HG03457 (cell line): ENCODE results near the gene PTCH2.
"Not testable (repeated sequence)": the region's sequence is repeated elsewhere in the genome, so short reads cannot be mapped to it uniquely, and the experiment has no call there.

ENCODE experiments used
- ATAC-seq: cut with Tn5 transposase; IDR thresholded peaks from one replicate; pipeline ENCODE4 v1.9.1; 2021; ENCODE audit warnings: moderate number of reproducible peaks; ENCODE audit not compliant: unreplicated experiment

The PTCH2 gene

DNA sequence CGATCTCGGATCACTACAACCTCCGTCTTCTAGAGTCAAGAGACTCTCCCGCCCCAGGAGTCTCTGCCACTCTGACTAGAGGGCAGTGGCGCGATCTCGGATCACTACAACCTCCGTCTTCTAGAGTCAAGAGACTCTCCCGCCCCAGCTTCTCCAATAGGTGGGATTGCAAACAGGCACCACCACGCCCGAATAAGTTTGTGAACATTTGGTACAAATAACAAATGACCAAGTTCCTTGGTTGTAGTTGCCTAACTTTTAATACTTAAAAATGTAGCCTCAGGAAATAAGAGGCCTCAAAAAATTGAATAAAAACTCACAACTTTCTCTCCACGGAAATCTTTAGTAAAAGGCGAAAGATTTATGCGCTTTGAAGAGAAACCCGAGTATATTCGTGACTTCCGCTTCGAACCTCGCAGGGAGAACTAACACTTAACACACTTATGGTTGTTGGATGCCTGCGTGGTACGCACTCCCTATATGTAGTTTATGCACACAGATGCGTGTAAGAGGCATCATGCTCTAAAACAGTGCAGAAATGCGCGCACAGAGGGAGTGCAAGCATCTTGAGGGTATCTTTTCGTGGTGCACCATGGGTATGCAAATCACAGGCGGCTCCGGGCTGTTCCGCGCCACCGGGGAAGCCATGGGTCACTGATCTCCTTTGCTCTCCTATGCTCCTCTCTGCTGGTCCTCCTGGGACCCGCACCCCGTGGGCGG, 23.3 kb downstream of the PTCH2 start:
- ATAC-seq = peak; percentile 78

DNA sequence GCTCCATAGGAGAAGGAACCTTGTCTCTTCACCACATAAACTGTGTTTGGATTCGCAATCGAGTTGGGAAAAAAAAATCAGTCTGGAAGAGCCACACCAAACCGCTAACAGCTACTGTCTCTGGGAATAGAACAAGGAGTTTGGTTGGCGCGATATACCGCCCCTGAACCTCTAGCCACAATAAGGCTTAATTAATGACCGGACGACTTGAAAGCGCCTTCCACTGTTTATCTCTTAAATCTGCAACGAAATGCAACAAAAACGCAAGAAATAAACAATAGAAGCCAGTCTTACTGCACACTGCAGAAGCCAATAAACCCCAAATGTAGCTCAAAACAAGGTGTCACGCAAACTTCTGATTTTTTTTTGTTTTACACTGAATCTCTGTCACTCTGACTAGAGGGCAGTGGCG, 23.9 kb downstream of the PTCH2 start:
- ATAC-seq = peak; percentile 18

DNA sequence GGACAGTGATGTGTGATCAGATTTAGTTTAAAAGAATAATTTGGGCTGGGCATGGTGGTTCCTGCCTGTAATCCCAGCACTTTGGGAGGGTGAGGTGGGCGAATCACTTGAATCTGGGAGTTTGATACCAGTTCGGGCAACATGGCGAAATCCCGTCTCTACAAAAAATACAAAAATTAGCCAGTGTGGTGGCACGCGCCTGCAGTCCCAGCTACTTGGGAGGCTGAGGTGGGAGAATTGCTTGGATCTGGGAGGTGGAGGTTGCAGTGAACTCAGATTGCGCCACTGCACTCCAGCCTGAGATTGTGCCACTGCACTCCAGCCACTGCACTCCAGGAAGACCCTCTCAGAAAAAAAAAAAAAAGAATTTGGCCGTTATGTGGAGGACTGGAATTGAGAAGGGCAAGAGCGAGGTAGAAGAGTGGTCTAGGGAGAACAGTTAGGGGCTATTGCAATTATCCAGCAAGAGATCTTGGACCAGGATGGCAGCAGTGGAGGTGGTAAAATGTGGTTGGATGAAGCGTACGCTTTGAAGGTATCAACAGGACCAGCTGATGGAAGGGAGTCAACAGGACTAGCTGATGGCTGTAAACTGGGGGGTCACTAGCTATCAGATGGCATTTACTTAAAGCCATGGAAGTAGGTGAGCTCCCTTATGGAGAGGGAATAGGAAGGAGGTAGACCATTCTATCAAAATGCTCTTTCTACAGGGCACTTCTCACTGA, 25.1 kb downstream of the PTCH2 start:
- ATAC-seq = no peak

DNA sequence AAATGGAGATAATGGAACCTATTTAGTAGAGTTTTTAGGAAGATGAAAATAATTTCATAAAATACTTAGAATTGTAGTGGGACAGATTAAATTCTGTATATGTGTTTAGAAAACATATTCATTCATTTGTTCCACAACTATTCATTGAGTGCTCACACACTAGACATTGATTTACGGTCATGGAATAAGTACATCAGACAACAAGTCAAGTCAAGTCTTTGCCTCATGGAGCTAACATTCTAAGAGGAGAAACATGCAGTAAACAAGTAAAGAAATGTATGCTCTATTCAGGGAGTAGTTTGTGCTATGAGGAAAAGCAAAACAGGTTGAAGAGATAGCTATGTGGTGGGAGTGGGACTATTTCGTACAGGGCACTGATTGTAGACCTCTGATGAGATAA, 25.7 kb downstream of the PTCH2 start:
- ATAC-seq = no peak

DNA sequence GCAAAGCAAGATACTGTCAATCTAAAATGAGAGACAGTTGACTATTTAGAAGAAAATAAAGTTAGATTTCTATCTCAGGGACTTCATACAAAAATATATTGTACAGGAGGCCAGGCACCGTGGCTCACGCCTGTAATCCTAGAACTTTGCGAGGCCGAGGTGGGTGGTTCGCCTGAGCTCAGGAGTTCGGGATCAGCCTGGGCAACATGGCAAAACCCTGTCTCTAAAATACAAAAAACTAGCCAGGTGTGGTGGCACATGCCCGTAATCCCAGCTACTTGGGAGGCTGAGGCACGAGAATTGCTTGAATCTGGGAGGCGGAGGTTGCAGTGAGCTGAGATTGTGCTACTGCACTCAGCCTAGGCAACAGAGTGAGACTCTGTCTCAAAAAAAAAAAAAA, 27.1 kb downstream of the PTCH2 start:
- not testable (repeated sequence) for ATAC-seq

DNA sequence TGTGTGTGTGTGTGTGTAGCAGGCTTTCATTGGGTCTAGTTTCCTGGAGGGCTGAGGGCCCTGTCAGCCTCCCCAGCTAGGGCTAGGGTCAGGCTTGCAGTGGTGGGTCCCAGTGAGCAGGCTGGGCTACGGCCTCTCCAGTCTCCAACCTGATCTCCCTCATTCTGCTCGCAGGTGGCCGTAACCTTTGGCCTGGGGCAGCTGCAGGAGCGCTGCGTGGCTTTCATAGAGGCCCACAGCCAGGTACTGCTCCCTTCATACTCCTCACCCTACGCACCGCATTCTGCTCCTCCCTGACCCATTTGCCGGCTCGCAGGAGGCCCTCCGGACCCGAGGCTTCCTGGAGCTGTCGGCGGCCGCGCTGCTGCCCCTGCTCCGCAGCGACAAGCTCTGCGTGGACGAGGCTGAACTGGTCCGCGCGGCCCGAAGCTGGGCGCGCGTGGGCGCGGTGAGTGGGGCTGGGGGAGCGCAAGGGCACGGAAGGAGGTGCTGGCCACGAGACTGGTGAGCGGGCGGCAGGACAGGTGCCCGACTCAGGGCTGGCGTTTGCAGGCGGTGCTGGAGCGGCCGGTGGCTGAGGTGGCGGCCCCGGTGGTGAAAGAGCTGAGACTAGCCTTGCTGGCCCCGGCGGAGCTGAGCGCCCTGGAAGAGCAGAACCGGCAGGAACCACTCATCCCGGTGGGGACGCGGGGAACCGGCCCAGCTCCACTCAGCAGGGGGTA, 30.1 kb downstream of the PTCH2 start:
- ATAC-seq = no peak

DNA sequence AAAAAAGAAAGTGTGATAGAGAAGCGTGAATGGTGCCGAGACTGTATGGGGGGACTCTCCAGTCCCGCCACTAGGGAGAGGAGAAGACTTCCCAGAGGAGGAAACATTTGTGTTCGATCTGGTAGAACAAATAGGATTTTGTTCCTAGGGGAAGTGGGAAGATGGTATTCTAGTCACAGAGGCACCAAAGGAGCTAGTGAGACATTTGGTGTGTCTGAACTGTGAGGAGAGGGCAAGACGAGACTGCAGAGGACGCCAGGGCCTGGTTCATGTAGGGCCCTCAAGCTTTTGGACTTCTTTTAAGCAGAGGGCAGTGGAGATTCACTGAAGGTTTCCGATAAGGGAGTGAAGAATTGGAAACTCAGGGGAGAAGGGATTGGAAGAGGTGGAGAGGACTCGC, 31.8 kb downstream of the PTCH2 start:
- no peak for ATAC-seq

DNA sequence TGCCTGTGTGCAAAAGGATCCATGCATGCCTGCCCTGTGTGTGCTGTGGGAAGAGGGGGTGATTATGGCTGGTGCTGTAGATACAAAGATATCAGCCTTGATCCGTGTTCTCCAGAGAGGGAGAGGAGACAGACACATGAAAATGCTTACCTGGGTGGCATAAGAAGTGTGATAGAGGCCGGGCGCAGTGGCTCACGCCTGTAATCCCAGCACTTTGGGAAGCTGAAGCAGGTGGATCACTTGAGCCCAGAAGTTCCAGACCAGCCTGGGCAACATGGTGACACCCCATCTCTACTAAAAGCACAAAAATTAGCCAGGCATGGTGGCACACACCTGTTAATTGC, 32.3 kb downstream of the PTCH2 start:
- ATAC-seq = not testable (repeated sequence)

DNA sequence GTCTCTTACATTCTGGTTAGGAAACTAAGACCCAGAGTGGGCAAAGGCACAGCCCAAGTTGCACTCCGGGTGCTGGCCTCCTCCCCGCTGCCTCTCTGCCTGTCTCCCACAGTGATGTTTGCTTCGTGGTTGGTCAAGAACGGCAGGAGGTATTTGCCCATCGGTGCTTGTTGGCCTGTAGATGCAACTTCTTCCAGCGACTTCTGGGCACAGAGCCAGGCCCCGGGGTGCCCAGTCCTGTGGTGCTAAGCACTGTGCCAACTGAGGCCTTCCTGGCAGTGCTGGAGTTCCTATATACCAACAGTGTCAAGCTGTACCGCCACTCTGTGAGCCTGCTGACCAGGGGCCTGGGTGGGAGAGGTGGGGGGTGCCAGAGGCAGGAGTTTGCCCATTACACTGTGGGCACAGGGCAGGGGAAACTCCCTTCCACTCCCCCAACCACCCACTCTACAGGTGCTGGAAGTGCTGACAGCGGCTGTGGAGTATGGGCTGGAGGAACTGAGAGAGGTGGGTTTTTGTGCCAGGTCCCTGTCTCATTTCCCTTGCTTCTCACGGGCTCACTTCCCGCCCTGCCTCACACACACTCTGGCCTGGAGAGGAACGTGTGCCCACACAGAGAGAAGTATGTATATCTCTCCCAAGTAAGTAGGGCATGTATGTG, 32.8 kb downstream of the PTCH2 start:
- no peak for ATAC-seq

DNA sequence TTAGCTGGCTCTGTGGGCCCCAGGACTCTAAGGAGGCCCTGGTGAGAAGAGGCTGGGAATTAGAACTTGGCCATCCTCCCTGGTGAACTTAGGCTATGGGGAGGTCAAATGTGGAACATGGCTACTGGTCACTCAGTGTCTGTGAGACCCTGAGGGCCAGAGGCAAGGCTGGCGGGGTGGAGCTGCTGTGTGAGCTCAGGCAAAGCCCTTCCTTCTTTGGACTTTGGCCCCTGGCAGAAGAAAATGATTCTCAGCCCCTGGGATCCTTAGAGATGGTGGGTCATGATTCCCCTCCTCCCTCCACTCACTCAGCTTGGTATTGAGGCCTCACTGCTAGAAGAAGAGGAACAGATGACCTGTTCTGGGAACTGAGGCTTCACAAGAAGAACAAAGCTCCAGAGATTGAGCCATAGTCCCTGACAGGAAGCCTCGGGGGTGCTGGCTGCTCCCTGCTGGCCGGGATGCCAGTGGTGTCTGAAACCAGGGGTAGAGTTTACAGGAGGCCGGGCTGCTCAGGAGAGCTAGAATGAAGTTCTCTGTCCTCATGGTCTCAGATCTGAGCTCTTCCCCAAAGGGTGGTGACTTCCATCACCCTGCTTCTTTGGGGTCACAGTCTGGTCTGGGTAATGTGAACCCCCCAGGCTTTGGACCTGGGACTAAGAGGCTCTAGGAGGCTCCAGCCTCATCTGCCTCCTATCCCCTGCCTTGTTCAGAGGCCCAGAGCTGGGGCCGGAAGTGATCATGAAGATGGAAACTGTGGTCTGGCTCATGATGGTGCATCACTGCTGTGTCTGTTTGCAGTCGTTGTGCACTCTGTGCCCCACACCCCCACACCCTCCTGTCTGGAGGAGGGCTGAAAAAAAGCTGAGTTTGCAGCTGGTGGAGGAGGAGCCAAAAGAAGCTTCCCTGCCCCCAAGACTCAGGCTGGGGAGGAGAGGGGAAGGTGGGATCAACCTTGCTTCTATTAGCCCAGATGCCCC, 33.8 kb downstream of the PTCH2 start:
- ATAC-seq = no peak

DNA sequence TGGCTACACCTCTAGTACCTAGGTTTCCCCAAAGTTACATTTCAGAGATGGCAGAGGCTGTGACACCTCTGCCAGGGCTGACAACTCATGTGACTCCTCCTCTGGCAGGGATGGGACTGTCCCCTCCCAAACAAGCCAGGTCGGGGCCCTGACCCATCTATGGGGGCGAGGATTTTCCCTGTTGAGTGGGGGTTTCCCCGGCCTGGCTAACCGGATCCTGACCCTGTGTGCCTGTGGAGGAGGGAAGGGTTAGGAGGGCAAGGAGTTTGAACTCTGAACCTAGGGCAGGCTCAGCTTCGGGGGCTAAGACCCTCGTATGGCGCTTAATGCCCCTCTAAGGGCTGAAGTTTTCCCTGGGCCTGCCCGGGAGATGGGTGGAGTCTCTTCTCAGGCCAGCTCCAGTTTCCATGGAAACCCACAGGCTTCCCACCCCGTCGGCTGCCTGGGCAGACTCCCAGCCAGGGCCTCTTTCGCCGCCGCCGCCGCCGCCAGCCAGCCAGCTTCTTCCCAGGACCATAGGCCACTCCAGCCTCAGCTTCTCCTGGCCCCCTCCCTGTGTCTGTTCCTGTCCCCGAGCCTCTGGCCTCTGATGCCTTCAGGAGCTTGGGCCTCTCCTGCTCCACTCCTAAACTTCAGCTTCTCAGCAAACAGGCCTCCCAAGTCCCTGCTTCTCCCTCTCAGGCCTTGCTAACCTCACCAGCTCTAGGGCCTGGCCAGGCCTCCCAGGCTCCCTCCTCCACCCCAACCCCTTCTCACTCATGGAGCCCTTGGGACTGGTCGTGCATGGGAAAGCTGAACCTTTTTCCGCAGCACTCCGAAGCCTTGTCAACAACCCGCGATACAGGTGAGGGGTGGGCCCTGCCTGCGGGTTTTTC, 34.8 kb downstream of the PTCH2 start, which contains the start of gene BTBD19:
Gene BTBD19 (plus strand): TSS at position 461 of the 875 bp plus-strand sequence. CDS start 298 bp downstream, at position 759.
- ATAC-seq = no peak

DNA sequence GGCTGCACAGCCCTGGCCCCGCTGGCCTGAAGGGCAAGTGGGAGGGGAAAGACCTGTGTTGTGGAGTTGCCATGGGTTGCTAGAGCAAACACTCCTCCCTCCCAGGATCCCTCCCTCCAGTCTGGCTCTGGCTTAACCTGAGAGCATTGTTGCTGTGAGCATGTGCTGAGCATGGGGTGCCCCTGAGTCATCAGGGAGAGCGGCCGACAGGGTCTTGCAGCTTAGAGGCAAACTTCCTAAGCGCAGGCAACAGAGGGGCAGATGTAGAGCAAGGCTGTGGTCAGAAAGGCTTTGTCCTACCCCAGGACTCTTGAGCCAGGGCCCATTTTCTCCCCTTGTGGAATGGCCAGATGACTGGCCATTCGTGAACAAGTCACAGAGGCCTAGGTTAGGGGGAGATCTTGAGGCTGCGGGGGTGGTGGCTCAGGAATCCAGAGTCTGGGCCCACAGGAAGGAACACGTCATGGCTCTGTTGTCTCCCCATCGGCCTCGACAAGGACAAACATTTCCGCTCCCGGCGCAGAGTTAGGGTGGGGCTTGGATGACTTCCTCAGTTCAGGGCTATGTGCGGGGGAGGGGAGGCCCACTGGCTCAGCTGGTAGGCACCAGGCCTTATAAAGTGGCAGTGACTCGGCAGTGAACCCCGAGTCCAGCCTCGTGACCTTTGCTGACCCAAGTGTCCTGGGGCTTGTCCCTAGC, 35.5 kb downstream of the PTCH2 start:
- no peak for ATAC-seq

DNA sequence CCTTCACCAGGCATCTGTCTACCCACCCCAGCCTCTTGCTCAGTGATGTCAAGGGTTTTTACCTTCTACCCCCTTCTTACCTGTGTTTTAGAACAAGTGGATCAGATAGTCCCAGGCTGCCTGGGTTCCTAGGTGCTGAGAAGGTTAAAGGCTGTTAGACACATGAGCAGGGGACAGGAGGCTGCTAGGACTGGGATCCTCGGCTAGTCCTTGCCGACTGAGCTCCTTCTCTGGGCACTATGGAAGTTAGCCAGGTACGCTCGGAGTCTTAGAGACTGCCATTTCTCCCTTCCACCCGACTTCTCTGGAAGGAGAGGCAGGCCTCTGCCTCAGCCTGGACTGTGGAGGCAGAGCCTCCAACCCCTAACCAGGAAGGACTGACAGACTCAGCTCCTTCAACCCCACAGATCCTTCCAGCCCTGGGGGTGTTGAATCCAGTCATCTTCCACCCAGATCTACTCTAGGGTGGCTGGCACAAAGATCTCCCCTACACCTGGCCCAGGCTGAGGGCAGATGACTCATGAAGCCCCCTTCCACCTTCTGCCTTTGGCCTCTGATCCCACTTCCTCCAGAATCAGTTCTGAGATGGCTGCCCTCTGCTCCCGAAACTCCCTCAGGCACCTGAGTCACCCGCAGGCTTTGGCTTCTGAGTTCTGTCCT, 36.2 kb downstream of the PTCH2 start, which contains the start of gene DYNLT4:
Gene DYNLT4 (minus strand): TSS at position 648 of the 660 bp plus-strand sequence. CDS start 683 bp downstream, outside the sequence.
- no peak for ATAC-seq

DNA sequence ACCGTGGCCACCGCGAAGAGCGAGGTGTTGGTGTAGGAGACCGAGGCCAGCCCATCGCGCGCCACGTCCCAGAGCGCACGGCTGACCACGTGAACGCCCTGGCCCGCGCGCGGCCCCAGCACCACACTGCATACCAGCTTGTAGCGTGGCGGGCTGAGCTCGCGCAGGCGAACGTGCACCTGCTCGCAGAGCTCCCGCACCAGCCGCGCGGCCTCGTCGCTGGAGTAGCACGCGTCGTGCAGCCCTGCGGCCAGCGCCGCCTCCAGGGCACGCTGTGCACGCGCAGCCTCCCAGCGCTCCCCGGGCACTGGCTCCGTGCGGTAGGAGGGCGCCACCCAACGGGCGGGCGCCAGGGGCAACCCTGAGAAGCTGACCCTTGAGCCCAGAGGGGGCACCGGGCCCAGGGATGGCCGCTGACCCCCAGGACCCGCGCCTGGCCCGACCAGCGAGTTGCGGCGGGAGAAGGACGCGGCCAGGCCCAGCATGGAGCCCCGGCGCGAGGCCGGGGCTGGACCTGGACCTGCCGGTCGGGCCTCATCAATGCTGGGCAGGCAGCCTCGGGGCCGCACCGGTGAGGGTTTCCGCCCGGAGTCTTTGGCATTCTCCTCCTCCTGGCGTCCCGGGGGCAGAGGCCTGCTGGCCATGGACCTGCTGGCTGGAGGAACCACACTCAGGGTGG, 36.9 kb downstream of the PTCH2 start:
- no peak for ATAC-seq

DNA sequence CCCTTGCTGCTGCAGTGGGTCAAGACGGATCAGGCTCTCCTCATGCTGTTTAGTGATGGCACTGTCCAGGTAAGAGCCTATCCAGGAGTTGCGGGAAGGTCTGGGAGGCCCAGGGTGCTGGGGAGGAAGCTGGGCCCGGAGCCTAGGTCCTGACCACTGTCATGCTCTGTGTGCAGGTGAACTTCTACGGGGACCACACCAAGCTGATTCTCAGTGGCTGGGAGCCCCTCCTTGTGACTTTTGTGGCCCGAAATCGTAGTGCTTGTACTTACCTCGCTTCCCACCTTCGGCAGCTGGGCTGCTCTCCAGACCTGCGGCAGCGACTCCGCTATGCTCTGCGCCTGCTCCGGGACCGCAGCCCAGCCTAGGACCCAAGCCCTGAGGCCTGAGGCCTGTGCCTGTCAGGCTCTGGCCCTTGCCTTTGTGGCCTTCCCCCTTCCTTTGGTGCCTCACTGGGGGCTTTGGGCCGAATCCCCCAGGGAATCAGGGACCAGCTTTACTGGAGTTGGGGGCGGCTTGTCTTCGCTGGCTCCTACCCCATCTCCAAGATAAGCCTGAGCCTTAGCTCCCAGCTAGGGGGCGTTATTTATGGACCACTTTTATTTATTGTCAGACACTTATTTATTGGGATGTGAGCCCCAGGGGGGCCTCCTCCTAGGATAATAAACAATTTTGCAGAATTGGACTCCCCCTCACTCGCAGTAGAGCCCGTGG, 37.6 kb downstream of the PTCH2 start:
- no peak for ATAC-seq

DNA sequence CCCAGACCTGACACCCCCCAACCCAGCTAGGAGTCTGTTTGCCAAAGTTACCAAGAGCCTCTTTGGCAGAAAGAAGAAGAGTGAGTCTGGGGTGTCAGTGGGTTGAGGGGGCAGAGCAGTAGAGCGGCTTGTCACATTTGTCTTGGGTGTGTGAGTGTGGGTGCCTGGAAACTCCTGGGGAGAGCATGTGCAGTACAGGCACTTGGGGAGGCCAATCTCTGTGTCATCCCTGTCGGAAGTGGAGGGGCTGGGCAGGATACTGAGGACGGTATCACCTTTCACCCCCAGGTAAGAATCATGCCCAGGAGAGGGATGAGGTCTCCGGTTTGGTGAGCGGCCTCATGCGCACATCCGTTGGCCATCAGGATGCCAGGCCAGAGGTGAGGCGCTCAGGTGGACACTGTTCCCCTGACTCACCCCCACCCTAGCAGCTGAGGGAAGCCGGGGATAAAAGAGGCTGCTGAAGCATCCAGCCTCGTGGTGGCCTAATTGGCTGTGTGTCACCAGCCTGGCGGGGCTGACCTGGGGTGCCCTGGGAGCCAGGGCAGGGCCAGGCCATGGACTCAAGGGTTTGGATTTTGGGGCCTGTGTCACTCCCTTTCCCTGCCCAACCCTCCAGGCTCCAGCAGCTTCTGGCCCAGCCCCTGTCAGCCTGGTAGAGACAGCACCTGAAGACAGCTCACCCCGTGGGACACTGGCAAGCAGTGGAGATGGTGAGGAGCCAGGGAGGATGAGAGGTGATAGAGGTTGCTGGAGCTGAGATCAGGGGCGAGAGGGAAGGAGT, 39.5 kb downstream of the PTCH2 start:
- ATAC-seq = no peak
